HG03095 (cell line): ENCODE results near the gene ATOH8.

Experiments
- ATAC-seq: cut with Tn5 transposase; IDR thresholded peaks from one replicate; pipeline ENCODE4 v1.9.1; 2021; ENCODE audit warnings: moderate library complexity; ENCODE audit not compliant: unreplicated experiment

Gene ATOH8

GRCh38 chr2:85785027-85785822 lies 31.4 kb downstream of the ATOH8 start:
- ATAC-seq = no peak

- ATAC-seq = no peak
These were observed 32.1 kb downstream of the ATOH8 start for GRCh38 chr2:85785871-85786270.

GRCh38 chr2:85786444-85786843 lies 32.7 kb downstream of the ATOH8 start:
- no peak for ATAC-seq

- ATAC-seq = no peak
These were observed 33.1 kb downstream of the ATOH8 start for GRCh38 chr2:85786865-85787264.

- ATAC-seq = no peak
These were observed 33.6 kb downstream of the ATOH8 start for GRCh38 chr2:85787282-85787980.

- no peak for ATAC-seq
These were observed 34.2 kb downstream of the ATOH8 start for GRCh38 chr2:85787981-85788340.

- ATAC-seq = no peak
These were observed 34.8 kb downstream of the ATOH8 start for GRCh38 chr2:85788603-85789002.

- no peak for ATAC-seq
These were observed 35.5 kb downstream of the ATOH8 start for GRCh38 chr2:85789271-85789670.

- ATAC-seq = no peak
These were observed 36.2 kb downstream of the ATOH8 start for GRCh38 chr2:85790032-85790431.

- no peak for ATAC-seq
These were observed 36.9 kb downstream of the ATOH8 start for GRCh38 chr2:85790499-85791188.

- ATAC-seq = no peak
These were observed 38.1 kb downstream of the ATOH8 start for GRCh38 chr2:85791704-85792565.

GRCh38 chr2:85792783-85793441 lies 39.1 kb downstream of the ATOH8 start:
- no peak for ATAC-seq

- no peak for ATAC-seq
These were observed 39.8 kb downstream of the ATOH8 start for GRCh38 chr2:85793584-85793983.

- ATAC-seq = no peak
These were observed 40.2 kb downstream of the ATOH8 start for GRCh38 chr2:85794038-85794441.

GRCh38 chr2:85794491-85795121 lies 40.8 kb downstream of the ATOH8 start:
- no peak for ATAC-seq

GRCh38 chr2:85795331-85796045 lies 41.7 kb downstream of the ATOH8 start:
- no peak for ATAC-seq

GRCh38 chr2:85796046-85796340 lies 42.2 kb downstream of the ATOH8 start:
- ATAC-seq = no peak

GRCh38 chr2:85796341-85797262 lies 42.8 kb downstream of the ATOH8 start:
- no peak for ATAC-seq
